Ectodermal cell (in vitro differentiated cells): Measurements from ENCODE around the gene LONRF3.

Experiments
- H3K27ac ChIP-seq: 2 replicates; pipeline ENCODE4 v1.7.0; 2013; ENCODE audit warnings: mild to moderate bottlenecking, low read depth, low read length; ENCODE audit not compliant: insufficient read depth, poor library complexity, severe bottlenecking
- H3K27me3 ChIP-seq: 2 replicates; pipeline ENCODE4 v1.7.0; 2013; ENCODE audit warnings: mild to moderate bottlenecking, low read length; ENCODE audit not compliant: insufficient read depth, control insufficient read depth, poor library complexity, severe bottlenecking
- H3K36me3 ChIP-seq: one replicate; pipeline ENCODE4 v1.7.0; 2013; ENCODE audit warnings: low read length; ENCODE audit not compliant: control insufficient read depth, insufficient read depth
- H3K4me1 ChIP-seq: one replicate; pipeline ENCODE4 v1.7.0; 2013; ENCODE audit warnings: low read length; ENCODE audit not compliant: control insufficient read depth, insufficient read depth
- H3K4me3 ChIP-seq: 2 replicates; pipeline ENCODE4 v1.7.0; 2013; ENCODE audit warnings: low read depth, low read length, control low read depth; ENCODE audit not compliant: insufficient read depth
- H3K9me3 ChIP-seq: 2 replicates; pipeline ENCODE4 v1.7.0; 2013; ENCODE audit warnings: mild to moderate bottlenecking, low read length, moderate library complexity; ENCODE audit not compliant: control insufficient read depth
- WGBS, 2 experiments: methylation state at CpG; one replicate each; pipeline ENCODE4 v1.1.7; 2013; ENCODE audit warnings: missing lambda C conversion rate in 2 of 2; 5-methylcytosine and 5-hydroxymethylcytosine counted together

LONRF3 gene

DNA sequence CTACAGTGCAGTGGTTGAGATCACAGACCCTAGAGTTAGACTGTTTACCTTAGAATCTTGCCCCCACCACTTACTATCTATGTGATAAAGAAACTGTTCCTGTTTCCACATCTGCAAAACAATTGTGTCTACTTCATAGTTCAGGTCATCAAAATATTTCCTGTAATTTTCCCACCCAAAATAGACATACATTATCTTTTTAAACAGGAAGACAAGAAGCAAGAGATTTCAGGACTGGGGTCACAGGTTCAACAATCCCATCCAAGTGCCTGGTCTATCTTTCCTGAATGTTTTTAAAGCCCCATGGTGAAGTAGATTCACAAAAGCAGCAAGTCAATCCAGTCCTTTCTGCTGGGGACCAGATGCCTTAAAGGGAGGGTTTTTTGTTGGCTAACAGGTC, 56.6 kb downstream of the LONRF3 start:
- Histone ChIP-seq H3K4me1 (no peaks in the 10 kb centered on the region), H3K36me3 (no peaks in the 10 kb centered on the region), H3K27ac (no peak overlapping the region), H3K27me3 (no peaks in the 10 kb centered on the region), H3K4me3 (no peak overlapping the region), H3K9me3 (no peaks in the 10 kb centered on the region)

DNA sequence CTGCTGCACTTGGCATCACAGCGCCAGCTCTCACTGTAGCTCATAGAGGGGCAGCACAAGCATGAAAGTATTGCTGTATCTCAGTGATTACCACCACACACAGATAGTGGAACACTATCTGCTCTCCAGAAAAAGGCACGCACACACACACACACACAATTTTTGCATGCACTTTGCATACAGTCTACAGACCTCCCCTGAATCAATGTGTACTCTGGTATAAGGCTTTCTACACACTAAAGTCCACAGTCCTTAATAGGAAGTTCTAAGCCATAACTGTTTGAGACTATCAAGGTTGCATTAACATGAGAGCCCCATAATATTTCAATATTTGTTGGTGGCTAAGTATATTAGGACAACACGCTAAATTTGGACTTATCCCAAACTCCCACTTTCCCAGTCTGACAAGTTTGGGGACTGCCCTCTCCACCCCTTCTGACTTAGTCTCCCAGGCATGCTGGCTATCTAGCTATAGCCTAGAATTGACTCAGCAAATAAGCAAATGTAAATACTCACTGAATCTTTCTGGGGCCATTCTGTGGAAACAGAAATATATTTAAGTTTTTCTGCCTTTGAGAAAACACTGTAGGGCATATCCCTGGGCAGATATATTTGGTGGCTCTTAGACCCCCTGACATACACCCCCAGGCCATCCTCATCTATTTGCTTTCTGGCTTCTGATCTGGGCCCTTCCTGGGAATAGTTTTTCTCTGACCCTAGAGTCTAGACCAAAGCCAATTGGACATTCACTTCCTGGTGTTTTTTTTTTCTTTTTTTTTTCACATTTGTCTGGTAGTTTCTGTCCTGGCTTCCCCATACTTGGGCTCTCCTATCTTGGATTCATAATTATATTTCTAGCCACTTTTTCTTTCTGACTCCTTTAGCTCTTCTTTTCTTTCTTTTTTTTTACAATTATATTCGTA, 62.0 kb downstream of the LONRF3 start:
- Histone ChIP-seq H3K4me1 (no peaks in the 10 kb centered on the region), H3K9me3 (no peaks in the 10 kb centered on the region), H3K27ac (no peak overlapping the region), H3K36me3 (no peaks in the 10 kb centered on the region), H3K27me3 (no peaks in the 10 kb centered on the region), H3K4me3 (no peak overlapping the region)
- WGBS, 2 experiments, result 94 to 97% methylated on average over 3 of the region's 4 CpGs

DNA sequence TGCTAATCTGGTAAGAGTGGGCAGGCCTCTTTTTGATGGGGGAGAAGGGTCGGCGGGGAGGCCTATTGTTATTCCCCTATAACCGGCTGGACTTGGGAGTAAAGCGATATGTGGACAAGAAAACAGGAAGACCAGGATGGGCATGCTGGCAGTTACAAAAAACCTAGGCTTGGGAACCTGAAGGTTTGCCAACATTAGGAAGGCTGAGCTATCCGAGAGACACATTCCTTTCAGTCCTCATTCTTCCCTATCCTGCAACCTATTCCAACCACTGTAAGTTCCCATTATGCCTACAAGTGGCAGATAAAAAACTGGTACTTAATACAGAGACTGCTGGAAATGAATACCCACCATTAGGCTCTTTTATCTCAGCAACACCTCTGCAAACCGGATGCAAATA, 66.0 kb downstream of the LONRF3 start:
- Histone ChIP-seq H3K4me3 (no peak overlapping the region), H3K4me1 (no peaks in the 10 kb centered on the region), H3K27ac (no peak overlapping the region), H3K9me3 (no peaks in the 10 kb centered on the region), H3K27me3 (no peaks in the 10 kb centered on the region), H3K36me3 (no peaks in the 10 kb centered on the region)
- 71 to 77% methylated on average over 6 of the region's 6 CpGs for WGBS, 2 experiments

DNA sequence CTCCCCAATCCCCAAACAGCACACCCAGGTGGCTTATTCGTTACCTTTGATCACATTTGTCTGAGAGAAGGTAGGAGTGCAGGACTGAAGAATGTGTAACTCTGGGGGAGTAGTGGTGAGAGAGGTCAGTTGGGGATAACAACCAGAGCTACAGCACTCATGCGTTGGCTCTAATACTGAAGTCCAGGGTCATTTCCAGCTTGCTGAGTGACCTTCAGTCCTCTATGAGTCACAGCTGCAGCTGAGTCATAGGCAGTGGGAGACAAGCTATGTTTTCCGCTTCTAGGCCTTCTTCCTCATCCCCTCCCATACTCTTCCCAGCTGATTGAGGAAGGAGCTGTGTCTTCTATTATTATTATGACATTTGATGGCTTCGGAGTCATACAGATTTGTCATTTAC, 66.8 kb downstream of the LONRF3 start:
- WGBS, 2 experiments, result 79 to 91% methylated on average over 1 to 3 of the region's 4 CpGs
- Histone ChIP-seq H3K27ac (no peak overlapping the region), H3K27me3 (no peaks in the 10 kb centered on the region), H3K4me1 (no peaks in the 10 kb centered on the region), H3K4me3 (no peak overlapping the region), H3K9me3 (no peaks in the 10 kb centered on the region), H3K36me3 (no peaks in the 10 kb centered on the region)

DNA sequence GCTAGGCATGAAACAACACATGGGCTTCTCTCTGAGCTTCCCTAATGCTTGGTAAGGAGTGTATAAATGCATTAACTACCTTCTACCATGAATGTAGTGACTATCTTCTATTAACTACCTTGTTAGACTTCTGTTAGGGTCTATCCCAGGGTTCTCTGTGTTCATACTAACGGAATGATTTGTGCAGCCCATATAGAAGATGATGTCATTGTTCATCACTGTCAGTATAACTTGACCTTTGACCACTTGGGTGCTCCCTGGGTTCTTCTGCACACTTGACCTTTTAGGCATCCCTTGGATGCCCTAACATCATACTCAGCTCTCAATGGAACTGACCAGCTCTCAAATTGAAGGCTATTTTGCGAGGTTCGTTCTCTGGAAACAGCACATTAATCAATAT, 67.6 kb downstream of the LONRF3 start:
- 93 to 98% methylated on average over 3 of the region's 3 CpGs for WGBS, 2 experiments
- no peaks in the 10 kb centered on the region for H3K27me3 ChIP-seq
- H3K4me1 ChIP-seq, result no peaks in the 10 kb centered on the region
- H3K9me3 ChIP-seq, result no peaks in the 10 kb centered on the region
- no peak overlapping the region for H3K4me3 ChIP-seq
- no peaks in the 10 kb centered on the region for H3K36me3 ChIP-seq
- no peak overlapping the region for H3K27ac ChIP-seq

DNA sequence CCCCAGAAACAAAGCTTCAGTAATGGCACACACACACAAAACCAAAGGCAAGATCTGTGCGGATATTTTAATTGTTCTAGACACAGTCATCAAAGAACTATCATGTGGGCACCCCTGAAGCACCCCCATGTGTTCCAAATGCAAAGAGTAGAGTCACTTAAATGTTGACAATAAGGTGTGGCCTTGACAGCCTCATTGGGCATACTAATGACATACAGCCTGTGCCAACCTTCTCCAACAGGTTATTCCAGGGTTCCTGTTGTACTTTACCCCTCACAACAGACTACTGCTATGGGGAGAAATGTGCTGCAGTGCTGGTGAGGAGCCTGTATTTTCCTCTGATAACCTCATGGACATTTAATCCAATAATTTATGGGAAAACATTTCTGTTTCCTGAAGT, 68.6 kb downstream of the LONRF3 start:
- H3K36me3 ChIP-seq, result no peaks in the 10 kb centered on the region
- H3K4me1 ChIP-seq, result no peaks in the 10 kb centered on the region
- H3K9me3 ChIP-seq, result no peaks in the 10 kb centered on the region
- no peak overlapping the region for H3K27ac ChIP-seq
- WGBS, 2 experiments, result 83 to 100% methylated on average over 1 of the region's 1 CpG
- no peak overlapping the region for H3K4me3 ChIP-seq
- no peaks in the 10 kb centered on the region for H3K27me3 ChIP-seq

DNA sequence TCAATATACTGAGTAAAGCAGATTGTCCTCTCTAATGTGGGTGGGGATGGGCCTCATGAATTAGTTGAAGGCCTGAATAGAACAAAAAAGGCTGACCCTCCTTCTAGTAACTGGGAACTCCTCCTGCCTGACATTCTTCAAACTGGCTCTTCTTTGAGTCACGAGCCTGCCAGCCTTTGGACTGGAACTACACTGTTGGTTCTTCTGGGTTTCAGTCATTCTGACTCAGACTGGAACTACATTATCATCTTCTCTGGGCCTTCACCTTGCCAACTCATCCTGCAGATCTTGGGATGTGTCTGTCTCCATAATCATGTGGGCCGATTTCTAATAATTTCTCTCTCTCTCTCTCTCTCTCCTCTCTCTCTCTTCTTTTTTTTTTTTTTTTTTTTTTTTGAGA, 71.5 kb downstream of the LONRF3 start:
- no peaks in the 10 kb centered on the region for H3K4me1 ChIP-seq
- no peak overlapping the region for H3K4me3 ChIP-seq
- WGBS, 2 experiments, result 84 to 85% methylated on average over 2 of the region's 2 CpGs
- no peak overlapping the region for H3K27ac ChIP-seq
- H3K9me3 ChIP-seq, result no peaks in the 10 kb centered on the region
- H3K27me3 ChIP-seq, result no peaks in the 10 kb centered on the region
- no peaks in the 10 kb centered on the region for H3K36me3 ChIP-seq

DNA sequence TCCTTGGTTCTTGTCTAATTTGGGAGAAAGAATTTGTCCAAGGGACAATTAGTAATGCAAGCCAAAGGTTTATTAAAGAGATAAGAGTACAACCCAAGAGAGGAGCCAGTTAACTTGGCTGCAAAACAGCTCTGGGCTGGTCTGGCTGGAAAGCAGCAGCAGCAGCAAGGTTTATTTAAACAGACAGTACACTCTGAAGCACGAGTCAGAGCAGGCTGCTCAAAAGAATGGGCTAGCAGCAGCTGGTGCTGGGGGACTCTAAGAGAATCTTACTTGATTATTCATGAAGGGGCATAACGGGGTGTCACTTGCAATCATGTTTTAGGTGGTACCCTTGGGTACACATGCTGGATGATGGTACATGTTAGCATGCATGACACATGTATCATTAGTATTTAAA, 81.3 kb downstream of the LONRF3 start:
- Histone ChIP-seq H3K9me3 (no peaks in the 10 kb centered on the region), H3K4me3 (no peak overlapping the region), H3K36me3 (no peaks in the 10 kb centered on the region), H3K4me1 (no peaks in the 10 kb centered on the region), H3K27ac (no peak overlapping the region), H3K27me3 (no peaks in the 10 kb centered on the region)
- 46 to 65% methylated on average over 2 of the region's 2 CpGs for WGBS, 2 experiments

DNA sequence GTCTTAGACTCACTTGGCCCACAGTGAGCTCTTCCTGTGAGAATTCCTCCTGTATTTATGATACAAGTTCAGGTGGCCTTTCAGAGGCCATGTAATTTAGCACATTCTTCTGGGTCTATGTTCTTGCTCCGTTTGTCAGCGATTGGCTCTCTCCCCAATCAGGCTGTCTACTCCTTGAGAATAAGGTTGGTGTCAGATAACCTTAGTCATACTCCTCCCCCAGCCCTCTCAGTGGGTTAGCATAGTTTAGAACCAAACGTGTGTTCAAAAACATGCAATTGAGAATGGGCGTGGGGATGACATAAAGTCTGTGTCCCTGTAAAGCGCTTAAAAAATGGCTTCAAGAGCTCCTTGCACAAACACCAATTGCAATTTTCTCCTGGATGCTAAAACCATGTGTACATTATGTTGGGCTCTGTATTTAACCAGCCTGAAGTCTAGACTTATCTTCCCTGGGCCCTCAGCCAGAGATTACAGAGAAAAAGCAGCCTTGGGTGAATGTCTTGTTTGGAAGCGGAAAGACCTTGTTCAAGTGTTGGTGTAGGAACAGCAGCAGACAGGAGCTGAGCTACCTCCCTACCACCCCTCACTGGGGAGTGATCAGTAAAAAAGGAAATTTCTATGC, 88.4 kb downstream of the LONRF3 start:
- WGBS, 2 experiments, result 46 to 52% methylated on average over 5 of the region's 6 CpGs
- no peak overlapping the region for H3K27ac ChIP-seq
- H3K4me1 ChIP-seq, result no peaks in the 10 kb centered on the region
- no peak overlapping the region for H3K4me3 ChIP-seq
- no peaks in the 10 kb centered on the region for H3K27me3 ChIP-seq
- H3K9me3 ChIP-seq, result no peaks in the 10 kb centered on the region
- no peaks in the 10 kb centered on the region for H3K36me3 ChIP-seq

DNA sequence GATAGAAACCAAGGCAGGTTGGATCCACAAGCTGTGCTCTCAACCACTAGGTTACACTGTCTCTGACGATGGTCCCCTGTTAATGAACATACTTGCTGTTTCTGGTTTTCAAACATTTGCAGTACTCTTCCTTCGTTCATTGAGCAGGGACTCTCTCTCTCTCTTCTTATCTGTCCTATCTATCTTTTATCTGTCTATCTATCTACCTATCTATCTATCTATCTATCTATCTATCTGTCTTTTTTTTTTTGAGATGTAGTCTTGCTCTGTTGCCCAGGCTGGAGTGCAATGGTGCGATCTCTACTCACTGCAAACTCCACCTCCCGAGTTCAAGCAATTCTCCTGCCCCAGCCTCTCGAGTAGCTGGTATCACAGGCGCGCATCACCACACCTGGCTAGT, 89.0 kb downstream of the LONRF3 start:
- 91 to 94% methylated on average over 7 of the region's 7 CpGs for WGBS, 2 experiments
- Histone ChIP-seq H3K4me3 (no peak overlapping the region), H3K9me3 (no peaks in the 10 kb centered on the region), H3K27ac (no peak overlapping the region), H3K4me1 (no peaks in the 10 kb centered on the region), H3K36me3 (no peaks in the 10 kb centered on the region), H3K27me3 (no peaks in the 10 kb centered on the region)
